ENCODE measurements around the gene TBX19.
A peak's percentile ranks its signal among the peaks of the same experiment; 100 is the strongest.

TBX19 gene

DNA sequence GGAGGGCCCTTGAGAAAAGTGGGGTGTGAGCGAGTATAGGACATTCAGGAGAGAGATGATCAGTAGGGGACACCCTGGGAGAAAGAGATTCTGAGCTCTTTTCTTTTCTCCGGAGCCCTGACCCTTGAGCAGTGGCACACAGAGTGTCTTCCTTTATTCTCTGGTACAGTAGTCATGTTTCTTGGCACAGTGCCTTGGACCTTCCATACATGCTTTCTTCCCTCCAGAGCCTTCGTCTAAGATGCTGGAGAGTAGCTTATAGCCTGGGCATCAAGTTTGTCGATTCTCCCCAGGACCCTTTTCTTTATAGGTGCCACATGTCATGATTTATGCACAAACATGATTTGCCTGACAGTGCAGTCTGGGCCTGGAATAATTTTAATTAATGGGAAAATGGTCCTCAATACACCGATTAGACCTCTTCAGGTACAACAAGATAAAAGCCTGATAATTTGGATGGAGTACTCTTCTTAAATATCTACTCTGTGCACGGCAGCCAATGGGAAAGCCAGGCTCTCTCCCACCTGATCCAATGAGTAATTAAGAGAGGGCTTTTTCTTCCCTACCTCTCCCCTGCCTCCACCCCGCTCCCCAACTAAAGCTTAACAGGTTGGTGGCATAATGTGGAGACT is at the start of gene TBX19:
TBX19 (plus strand) TSS at position 582 of the 632 bp plus-strand sequence. CDS start 214 bp downstream, outside the sequence.
- DNase-seq (ENCODE audit: low spot score): no peak

DNA sequence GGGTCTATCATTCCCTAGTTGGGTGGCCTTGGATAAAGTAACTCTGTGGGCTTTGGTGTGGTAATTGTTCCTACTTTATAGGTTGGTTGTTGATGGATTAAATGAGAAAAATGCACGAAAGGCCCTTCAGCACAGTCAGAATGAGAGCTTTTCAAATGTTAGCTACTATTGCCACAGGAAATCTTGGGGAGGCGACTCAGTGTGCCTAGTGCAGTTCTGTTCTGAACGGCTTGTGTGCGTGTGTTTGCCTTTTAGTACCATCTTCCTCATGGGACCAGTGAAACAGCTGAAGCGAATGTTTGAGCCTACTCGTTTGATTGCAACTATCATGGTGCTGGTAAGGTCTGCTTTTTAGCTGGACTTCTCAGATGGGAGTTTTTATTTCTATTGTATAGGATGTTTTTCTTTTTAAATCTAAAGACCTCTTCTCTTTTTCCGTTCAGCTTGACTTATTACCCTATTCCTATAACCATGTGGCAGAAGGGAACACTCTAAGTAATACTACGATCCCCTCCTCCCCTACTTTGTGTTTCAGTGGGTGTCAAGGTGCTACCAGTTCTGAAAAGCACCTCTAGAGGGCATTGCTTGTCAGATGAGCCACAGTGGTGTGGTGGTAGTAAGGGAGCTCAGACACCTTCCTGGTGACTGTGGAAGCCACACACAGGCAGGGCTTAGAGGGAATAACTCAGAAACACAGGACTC is 45.7 kb upstream of the TBX19 start:
- DNase-seq (ENCODE audit: low spot score): peak; percentile 30

DNA sequence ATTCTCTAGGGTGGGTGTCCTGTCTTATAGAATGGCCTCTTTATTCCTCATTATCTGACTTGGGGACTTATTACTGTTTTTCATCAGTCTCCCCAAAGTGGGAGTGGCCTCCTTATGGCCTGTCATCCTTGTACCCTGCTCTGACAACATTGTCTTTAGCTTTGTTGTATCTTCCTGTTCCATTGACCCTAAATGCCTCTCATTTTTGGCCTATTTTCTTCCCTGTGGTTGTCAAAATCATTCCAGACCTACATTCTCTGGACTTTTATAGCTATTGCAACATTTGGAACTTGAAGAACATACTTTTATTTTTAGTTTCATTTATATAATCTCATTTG is 45.2 kb upstream of the TBX19 start:
- no peak for DNase-seq (ENCODE audit: low spot score)

DNA sequence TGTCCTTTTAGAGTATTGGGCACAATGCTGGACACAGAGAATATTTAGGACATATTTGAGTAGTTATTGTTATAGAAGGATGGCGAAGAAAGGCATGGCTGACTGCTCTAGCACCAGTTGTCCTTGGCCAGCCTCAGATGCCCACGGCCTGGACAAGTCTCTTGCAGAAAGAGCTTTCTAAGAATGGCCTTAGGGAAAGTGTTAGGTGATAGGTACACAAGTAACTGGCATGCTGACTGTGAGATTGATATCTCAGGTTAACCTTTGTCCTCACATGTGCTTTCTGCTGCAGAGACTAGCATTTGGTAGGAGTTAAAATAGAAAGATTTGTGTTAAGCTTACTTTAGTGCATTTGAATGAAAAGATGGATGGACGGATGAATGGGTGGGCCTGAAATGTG is 44.7 kb upstream of the TBX19 start:
- no peak for DNase-seq (ENCODE audit: low spot score)

DNA sequence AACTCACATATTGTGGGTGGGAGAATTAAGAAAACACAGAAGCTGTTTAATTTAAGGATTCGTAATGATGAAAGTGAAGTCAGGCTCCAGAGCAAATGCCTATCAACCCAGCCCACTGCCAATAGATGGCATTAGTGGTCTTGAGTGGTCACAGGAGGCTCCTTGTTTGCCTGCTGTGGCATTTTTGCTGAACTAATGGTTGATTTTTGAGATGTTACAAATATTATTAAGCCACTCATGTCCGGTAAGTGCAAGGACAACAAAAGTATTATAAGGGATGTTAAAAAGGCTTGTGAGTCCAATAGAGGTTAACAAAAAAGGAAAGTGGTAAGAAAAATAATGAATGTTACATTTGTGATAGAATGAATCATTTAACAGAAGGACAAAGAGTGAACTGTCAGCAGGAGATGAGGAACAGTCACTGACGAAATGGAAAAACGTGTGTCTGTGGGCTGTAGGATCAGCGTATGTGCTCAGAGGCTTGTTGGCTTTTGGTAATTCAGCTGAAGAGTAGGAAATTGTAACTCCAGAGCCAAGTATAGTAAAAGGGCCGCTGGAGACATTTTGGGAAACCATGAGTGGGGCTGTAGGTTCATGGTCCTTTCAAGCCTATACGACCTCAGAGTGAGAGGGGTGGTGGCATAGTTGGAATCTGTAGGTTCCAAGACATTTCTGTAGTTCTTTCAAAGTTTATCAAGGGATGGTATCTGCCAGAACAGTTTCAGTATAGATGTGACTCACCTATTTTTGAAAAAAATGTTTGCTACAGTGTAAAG is 43.7 kb upstream of the TBX19 start:
- DNase-seq (ENCODE audit: low spot score): no peak

DNA sequence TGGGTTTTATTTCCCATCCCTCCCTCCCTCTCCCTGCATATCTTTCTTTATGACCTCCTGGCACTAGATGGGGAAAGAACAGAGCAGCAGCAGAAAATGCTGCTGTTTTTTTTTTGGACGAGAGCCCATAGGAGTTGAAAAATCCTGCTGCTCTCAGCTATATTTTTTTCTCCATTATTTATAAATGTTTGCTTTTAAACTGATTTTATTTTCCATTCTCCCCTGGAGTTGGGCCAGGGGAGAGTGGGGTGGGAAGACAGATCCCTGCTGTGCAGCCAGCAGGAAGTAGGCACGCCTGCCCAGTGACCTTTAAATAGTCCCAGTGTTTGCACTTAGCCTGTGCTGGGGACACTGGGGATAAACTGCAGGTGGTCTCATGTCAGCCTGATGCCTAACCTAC is 37.5 kb upstream of the TBX19 start:
- no peak for DNase-seq (ENCODE audit: low spot score)

DNA sequence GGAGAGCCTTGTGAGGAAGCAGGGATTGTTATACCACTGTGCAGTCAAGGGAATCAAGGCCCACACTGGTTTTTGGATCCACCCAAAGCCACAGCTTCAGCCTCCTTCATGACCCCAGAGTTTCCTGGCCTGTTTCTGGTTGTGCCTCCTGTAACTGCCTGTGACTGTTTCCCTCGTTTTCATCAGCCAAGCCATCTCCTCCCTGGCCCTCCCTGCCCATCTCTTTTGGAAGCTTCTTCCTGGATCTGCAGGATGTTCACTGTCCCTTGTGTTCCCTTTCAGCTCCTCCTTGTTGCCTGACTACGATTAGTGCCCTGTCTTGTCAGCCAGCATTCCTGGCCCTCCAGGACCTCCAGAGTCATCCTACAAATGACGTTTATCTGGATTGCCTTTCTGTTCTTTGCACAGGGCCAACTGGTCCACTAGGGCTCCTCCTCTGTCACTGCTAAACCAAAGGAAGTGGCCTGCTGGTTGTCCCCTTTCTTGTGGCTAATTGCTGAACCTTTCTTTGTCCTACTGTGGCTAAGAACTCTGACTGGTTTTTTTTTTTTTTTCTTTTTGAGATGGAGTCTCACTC is 37.0 kb upstream of the TBX19 start:
- DNase-seq (ENCODE audit: low spot score): no peak

DNA sequence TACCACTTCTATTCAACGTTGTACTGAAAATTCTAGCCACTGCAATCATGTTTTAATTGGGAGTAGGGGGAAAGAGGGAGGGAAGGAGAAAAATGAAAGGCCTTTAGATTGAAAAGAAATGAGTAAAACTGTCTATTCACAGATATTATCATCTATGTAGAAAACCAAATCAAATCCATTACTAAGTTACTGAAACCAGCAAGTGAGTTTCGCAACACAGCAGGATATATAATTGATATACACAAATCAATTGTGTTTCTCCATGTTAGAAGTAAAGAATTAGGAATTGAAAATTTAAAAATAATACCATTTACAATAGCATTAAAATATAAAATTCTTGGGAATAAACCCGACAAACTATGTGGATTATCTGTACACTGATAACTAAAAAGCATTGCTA is 35.6 kb upstream of the TBX19 start:
- no peak for DNase-seq (ENCODE audit: low spot score)

DNA sequence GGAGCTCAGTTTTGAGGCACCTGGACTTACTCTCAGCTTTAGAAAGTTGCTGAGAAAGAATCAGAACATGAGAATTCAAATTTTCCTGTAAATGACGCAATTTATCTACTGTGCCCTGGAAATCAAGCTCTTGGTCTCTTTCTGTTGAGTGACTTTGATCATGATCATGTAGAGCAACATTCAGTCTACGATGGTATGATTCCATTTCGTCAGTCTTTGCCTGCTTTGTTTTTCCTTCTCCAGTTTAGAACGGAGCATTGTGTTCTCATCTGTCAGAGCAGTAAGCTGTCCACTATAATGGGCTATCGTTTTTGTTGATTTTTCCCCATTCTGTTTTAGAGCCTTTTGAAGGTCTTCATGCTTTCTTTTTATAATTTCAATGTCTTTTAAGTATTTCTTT is 34.2 kb upstream of the TBX19 start:
- no peak for DNase-seq (ENCODE audit: low spot score)

DNA sequence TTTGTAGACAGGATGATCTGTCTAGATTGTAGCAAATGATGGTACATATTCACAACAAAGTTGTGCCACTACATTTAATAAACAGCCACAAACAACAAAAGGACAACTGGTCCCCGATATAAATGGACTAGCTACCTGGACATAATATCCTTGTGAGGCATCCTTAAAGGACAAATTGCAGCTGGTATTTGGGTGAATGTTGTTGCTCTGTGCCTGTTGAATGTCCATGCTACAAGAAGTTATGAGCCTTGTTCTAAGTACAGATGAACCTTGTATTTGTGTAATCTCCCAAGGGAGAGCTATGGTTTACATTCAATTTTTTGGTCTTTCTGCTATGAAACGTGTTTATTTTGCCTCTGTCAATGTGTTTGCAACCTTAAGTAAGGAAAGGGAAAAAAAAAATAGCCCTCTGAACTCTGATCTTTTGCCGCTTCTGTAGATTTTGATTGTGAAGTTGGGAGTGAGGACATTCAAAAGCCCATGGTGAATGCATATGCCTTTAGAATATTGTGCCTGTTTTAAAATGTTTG is 28.4 kb upstream of the TBX19 start:
- DNase-seq (ENCODE audit: low spot score): no peak

DNA sequence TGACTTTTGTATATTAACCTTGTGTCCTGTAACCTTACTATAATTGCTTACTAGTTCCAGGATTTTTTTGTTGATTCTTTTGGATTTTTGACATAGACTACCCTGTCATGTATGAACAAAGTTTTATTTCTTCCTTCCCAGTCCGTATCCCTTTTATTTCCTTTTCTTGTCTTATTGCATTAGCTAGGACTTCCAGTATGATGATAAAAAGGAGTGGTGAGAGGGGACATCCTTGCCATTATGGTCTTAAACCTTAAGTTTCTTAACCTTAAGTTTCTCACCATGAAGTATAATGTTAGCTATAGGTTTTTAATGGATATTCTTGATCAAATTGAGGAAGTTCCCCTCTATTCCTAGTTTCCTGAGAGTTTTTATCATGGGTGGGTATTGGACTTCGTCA is 24.5 kb upstream of the TBX19 start:
- DNase-seq (ENCODE audit: low spot score): no peak

DNA sequence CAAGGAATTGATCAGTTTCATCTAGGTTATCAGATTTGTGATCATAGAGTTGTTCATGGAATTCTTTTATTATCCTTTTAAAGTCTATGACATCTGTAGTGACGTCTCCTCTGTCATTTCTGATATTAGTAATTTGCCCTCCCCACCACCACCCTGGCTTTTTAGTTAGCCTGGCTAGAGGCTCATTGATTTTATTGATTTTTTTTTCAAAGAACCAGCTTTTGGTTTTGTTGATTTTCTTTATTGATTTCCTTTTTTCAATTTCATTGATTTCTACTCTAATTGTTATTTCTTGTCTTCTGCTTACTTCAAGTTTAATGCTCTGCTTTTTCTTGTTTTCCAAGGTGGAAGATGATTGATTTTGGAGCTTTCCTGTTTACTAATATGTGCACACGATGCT is 23.3 kb upstream of the TBX19 start:
- DNase-seq (ENCODE audit: low spot score): no peak

DNA sequence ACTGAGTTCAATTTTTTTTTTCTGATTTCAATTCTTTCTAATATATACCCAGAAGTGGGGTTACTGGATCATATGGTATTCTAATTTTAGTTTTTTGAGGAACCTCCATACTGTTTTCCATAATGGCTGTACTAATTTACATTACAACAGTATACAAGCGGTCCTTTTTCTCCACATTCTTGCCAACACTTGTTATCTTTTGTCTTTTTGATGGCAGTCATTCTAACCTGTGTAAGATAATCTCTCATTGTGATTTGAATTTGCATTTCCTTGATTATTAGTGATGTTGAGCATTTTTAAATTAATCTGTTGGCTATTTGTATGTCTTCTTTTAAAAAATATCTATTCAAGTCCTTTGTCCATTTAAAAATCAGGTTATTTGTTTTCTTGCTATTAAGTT is 21.1 kb upstream of the TBX19 start:
- DNase-seq (ENCODE audit: low spot score): no peak

DNA sequence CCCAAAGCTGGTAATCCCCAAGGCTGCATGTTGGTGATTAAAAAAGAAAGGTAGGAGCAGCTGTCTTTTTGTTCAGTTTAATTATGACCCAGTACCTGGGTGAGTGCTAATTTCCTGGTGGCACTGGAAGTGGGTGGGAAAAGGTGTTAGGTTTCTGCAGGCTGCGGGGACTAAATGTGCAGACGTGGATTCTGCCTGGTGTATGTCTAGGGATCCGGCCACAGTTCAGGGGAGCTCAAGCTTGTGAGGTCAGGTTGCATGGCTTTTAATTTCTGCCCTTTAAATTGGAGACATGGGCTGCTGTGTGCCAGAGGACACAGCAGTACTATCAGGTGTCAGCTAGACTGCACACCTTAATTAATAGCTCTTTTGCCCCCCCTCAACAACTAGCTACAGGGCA is 20.3 kb upstream of the TBX19 start:
- no peak for DNase-seq (ENCODE audit: low spot score)

DNA sequence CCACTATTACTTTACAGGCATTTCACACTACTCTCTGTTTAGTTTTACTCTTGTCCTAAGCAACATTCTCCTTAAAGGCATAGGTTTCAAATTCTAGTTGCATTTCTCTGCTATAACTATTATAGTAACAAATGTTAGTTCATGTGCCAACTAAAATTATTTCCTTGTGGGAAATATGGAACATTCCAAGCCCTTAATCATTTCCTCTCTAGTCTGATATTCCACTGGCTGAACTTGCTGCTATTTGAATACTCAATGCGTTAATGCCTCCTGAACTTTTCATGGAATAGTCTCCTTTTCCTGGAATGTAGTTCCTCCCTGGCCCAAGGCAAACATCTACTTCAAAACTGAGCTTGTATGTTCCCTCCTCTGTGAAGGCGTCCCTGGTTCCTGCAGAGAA is 19.3 kb upstream of the TBX19 start:
- no peak for DNase-seq (ENCODE audit: low spot score)

DNA sequence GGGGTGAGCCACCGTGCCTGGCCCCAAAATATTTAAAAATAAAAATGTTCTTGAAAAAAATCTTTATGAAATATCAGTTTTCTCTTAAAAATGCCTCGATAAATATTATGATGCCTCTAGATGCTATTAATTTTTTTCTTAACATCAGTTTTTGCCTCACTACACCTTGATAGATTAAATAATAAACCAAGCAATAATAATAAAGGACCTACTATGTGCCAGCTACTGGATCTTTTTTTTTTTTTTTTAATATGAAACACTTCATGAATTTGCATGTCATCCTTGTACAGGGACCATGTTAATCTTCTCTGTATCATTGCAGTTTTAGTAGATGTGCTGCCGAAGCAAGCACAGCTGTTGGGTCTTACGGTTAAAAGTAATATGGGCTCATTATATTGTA is 17.5 kb upstream of the TBX19 start:
- DNase-seq (ENCODE audit: low spot score): no peak

DNA sequence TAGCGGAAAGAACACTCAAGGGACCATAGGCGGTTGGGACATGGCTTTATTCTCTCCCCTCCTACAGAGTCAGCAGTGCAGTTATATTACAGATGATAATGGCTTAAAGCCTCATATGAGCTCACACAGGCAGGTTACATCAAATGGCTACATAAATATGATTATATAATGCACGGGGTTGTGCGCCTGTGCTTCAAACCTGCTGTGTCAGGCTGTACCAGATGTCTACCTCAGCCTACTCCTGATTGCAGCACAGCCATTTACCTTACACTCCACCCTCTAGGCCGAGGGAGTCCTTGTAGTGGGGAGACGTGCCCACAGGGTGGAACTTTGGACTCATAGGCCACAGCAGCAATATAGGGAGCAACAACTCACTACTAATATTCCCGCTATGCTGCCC is 16.4 kb upstream of the TBX19 start:
- DNase-seq (ENCODE audit: low spot score): no peak

DNA sequence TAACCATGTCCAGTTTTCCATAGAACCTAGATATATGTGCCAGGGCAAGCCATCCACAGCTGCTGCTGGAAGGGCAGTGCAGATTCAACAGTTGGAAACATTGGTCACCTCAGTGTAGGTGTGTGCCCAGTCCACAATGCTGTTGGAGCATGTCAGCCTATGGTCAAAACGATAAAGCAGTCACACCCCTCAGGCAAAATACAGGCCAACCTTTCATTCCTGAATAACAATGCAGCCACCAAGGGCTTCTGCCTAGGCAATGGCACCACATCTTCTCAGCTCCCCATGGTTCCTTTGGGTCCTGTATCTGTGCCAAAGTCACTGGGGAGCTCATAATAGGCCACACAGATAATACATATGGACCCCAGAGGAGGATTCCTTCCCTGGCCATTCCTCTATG is 15.1 kb upstream of the TBX19 start:
- no peak for DNase-seq (ENCODE audit: low spot score)

DNA sequence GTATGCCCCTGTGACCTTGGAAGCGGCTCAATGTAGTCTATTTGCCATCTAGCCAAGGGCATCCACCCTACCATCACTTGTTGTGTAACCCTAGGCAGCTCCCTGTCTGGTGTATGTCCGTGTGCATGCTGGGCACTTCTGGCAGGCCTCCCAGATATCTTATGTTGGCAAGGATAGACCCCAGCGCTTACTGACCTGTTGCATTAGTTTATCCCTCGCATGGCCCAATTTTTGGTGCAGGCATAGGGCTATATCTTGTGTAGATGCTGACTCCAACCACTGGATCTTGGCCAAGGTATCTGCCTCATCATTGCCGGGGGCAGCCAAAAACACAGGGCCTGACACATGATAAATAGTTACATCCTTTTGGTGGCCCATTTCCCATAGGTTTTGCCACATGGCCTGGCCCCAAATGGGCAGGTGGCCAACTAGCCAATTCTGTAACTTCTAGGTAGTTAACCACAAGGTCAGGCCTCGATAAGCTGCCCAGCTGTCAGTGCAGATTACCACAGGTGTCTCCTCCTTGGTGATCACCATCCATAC is 14.0 kb upstream of the TBX19 start:
- DNase-seq (ENCODE audit: low spot score): no peak

DNA sequence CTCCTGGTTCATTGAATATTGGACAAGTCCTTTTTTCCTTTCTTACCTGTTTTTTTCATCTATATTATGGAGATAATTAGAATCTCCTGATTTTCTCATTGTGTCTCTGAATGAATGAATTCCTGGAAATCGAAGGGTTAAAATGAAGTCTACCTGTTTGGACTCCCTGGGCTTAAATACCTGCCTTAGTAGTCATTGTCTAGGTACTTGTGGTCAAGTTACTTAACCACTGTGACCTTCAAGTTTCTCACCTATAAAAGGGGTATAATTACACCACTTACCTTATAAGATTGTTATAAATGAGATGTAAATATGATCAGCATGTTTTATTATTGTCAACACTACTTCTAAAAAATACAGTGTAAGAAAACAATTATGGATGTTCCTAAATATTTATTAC is 9.0 kb upstream of the TBX19 start:
- DNase-seq (ENCODE audit: low spot score): no peak

DNA sequence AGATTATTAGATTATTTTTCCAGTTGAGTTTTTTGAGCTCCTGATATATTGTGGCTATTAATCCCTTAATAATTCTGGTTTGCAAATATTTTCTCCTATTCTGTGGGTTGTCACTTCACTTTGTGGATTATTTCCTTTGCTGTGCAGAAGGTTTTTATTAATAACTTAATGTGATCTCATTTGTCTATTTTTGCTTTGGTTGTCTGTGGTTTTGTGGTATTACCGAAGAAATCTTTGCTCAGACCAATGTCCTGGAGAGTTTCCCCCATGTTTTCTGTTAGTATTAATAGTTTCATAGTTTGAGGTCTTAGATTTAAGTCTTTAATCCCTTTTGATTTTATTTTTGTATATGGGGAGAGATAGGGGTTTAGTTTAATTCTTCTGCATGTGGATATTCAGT is 7.1 kb upstream of the TBX19 start:
- DNase-seq (ENCODE audit: low spot score): no peak

DNA sequence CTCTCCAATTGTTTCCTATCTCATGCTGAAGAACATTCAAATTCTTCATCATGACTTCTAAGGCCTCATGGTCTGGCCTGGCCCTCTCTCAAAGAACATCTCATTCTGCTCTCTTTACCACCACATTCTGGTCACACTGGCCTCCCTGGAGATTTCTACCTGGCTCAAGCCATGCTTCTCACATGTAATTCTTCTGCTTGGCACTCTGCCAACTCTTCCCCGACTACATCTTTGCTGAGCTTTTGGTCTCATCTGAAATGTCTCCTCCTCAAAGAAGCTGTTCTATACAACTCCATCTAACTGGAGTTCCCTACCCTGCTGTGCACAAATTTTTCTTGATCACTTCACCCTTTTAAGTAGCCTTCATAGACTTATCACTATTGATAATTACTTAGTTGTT is 1.4 kb upstream of the TBX19 start:
- no peak for DNase-seq (ENCODE audit: low spot score)
